Stimulated activated CD4-positive, alpha-beta T cell treated with anti-CD3 and anti-CD28 coated beads, Interleukin-1b, Interleukin-23, amount 100 ng/mL, for 24 hours (primary cell): ENCODE results near the gene ROR1.

Source experiments
- DNase-seq, 4 experiments: peaks; one replicate each; pipeline ENCODE4 v3.0.0-alpha.2; 2020; ENCODE audit warnings: low read depth in 4 of 4, low spot score in 1 of 4

Gene ROR1

DNA sequence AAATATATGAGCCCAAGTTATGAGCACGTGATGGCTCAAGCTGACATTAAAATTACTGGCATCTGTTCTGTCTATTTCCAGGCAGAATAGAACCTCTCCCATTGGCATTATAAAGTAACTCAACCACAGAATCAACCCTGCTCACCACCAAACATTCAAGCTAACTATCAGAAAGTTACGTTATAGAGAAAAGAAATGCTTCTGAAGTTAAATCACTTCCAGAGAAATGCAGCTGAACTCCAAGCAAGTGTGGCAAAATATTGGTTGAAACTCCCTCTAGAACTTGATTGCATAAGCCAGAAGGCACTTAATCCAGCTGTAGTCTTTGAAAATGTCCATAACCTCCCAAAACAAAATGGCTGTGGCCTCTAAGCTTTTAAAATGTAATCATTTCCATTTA, 393.4 kb downstream of the ROR1 start:
- no peak for DNase-seq

GRCh38 chr1:64171246-64171645, 397.4 kb downstream of the ROR1 start:
- no peak for DNase-seq

DNA sequence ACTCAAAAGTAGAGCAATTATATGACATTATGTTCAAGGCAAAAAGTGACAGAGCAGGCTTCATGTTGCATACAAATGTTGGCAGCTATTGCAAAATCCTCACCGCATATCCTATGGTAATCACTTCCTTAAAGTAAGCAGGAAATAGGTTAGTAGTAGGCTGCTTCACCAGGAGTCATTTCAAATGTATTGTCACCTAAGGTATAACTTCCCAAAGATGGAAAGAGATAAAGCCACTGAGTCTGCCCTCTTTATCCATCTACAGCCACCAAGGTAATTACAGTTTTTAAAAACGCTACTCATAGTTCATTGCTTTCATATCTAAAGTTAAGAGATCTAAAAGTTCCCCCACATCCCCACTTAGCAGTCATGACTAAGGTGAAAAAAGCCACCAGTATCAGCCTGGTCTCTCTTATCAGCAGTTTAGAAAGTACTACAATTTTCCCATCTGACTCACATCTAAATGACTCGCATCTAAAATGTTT, 398.0 kb downstream of the ROR1 start:
- DNase-seq = no peak

- DNase-seq = no peak
Measured at GRCh38 chr1:64172458-64172983, 398.7 kb downstream of the ROR1 start.

GRCh38 chr1:64173336-64173940, 399.6 kb downstream of the ROR1 start:
- DNase-seq = no peak

DNA sequence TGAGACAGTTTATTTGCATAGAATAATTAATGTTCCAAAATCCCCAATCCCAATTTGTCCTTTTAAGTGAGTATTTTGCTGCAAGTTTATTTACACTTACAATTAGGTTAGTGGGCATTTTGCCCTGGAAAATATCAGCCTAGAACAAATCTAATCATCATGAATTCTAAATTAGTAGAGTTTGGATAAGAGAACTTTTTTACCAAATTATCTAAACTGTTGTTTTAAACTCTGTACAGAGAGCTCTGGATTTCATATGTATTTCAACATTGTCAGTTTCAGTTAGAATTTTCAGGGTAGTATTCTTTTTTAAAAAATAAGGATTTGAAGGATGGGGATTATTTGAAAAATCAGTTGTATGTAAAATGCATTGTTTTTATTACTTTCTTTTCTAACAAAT, 401.8 kb downstream of the ROR1 start:
- no peak for DNase-seq

DNA sequence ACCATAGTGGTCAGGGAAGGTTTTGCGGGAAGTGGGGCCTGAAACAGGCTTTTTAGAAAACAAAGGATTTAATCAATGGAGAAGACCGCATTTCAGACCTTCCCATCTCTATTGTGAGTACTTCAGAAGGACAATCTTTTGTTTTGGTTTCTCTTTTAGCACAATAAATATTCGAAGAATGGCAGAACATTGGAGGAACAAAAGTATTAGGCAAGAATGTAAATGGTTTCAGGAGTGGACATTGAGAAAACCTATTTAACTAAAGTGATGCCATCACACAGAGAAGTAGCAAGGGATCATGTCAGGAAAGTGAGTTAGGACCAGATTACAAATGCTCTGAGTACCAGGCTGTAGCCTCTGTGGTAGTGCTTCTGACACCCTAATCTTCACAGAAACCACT, 402.8 kb downstream of the ROR1 start:
- DNase-seq = no peak

DNA sequence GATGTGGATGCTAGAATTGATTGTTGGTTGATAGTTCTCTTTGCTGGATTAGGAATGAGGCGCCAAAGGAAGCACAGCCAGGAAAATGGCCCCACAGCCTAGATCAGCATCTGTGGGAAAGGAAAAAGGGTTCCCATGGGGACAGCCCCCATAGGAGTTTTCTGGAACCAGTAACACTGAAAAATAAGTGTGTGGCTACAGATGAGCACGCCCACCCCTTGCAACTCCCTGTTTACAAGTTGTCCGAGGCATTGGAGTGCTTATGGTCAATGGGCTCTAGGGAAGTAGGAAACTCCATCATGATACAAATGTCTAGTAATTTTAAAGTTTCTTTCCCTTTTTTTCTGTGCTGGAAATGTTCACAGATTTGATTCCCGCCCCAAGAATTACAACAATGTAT, 405.8 kb downstream of the ROR1 start:
- DNase-seq = no peak

GRCh38 chr1:64182207-64182606, 408.4 kb downstream of the ROR1 start:
- DNase-seq = no peak

DNA sequence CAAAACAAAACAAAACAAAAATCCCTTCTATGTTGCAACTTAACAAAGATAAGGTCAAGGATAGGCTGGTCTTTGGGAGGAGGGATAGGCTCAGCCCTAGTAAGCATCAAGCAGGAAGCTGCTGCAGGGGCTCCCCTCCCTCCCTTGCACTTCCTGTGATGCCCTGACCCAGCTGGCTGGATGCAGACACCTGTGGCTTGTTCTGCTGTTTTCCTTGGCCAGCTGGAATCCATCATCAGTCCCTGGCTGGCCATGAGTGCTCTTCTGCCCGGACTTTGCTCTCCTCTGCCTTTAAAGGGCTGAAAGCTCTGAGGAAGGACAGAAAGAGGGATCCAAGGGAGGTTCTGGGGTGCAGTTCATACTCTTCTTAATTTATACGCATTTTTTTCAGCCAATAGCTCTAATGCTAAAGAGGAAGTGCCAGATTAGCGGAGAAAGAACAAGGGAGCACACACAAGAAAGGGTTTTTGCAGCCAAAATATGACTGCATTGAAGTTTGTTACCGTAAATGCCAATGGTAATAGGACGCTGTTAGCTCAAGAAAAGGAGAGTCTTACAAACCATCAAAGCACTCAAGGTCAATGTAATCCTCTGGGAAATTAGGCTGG, 409.7 kb downstream of the ROR1 start:
- no peak for DNase-seq

DNA sequence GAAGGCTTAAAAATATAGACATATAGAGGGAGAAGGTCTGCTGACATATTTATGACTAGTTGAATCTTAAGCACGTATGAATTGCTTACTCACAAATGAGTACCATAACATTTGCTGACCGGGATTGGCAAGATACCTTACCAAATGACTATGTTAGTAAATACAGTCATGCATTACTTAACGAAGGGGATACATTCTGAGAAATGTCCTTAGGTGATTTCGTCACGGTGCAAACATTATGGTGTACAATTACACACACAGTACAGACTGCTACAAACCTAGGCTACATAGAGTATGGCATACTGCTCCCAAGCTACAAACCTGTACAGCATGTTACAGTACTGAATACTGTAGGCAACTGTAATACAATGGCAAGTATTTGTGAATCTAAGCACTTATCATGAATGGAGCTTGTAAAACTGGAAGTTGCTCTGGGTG, 410.2 kb downstream of the ROR1 start:
- no peak for DNase-seq

DNA sequence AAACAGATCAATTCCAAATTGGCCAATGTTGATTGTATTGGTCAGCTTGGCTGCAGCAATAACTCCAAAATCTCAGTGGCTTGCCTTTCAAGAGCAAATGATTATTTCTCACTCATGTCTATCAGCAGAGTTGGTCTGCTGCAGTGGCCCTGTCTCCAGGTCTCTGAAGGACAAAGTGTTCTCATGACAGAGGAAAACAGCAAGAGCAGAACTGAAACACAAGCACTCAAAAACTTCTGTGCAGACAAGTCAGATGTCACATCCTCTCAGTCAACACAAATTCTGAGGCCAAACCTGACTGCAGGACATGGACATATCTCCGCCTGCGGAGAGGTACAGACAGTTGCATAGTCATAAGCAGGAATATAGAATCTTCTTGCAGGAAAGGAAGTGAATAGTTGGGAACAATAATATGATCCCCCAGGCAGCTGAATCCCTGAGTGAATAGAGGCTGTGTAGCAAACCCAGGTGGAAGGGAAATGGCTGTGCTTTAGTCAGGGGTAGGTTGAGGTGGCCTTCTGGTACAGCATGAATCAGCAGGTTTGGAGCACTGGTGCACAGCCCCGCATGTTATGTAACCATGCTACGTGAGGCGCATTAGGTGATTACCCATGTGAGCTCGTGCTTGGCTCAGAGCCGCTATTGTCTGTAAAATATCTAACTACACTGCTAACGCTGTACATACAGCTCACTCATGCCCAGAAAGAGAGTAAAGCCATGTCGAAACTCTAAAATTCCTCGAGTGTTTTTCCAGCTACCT, 412.5 kb downstream of the ROR1 start:
- DNase-seq = no peak

GRCh38 chr1:64186898-64187280, 413.1 kb downstream of the ROR1 start:
- no peak for DNase-seq

GRCh38 chr1:64187646-64188045, 413.8 kb downstream of the ROR1 start:
- DNase-seq = no peak

- DNase-seq = no peak
Measured at GRCh38 chr1:64192290-64192689, 418.5 kb downstream of the ROR1 start.

DNA sequence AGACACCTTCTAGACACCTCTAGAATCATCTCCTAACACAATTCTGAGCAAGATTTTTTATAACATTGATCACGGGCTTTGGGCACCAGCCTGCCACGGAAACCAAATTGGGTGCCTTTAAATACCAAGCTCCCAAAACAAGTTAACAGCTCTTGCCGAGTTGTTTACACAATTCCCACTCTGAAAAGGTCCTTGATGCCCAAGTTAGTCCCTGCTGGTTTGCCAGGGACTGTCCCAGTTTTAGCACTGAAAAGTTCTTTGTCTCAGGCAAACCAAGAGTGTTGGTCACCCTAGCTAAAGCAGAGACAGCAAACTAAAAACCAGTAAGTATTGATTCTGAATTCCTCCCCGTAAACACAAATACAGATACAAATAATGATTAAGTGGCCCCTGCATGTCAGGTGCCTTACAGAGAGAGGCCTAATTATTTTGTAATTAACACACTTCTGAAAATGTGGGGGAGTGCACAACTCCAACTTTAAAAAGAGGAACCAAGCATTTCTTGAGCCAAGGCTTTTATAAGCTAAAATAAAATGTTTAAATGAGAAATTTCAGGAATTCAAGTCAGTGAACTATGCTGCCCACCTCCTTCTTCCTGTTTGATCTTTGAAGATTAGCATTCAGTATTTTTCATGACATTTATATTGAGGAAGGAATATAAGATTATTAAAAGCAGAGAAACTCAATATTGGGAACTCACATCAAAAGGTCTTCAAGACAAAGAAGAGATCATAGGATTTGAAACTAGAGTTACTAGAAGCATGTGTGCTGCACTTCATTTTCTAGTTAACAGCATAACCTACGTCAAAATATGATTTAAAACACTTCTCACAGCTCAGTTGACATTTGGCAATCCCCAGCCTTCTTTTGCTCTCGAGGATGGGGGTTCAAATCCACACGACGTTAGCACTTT, 420.6 kb downstream of the ROR1 start:
- DNase-seq = no peak

DNA sequence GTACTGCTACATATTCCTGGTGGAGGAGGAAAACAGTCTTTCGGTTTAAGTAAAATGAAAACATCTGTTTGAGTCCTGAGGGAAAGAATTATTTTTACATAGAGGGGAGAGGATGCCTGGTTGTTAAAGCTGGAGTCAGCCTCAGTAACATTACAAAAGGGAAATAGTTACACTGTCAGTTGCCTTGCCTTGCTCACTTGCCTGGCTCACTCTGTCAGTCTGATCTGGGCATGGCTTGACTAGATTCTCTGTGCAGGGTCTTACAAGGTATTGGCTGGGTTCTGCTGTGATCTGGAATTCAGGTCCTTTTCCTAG, 421.2 kb downstream of the ROR1 start:
- no peak for DNase-seq

- DNase-seq = no peak
Measured at GRCh38 chr1:64196074-64196870, 422.5 kb downstream of the ROR1 start.

DNA sequence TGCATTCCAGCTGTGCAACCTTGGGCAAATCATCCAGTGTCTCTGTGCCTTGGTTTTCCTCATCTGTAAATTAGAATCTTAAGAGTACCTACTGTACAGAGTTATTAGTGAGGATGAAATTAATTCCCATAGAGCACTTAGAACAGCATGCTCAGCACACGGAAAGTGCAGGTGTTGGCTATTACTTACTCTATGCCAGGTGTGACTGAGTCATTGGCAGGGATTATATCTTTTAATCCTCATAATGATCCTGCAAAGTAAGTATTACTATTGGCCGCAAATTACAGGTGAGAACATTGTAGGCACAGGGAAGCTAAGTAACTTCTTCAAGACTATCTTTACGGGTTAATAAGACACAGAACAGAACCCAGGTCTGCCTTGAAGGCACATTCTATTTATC, 423.3 kb downstream of the ROR1 start:
- DNase-seq = no peak

GRCh38 chr1:64199154-64199553, 425.3 kb downstream of the ROR1 start:
- DNase-seq = no peak

DNA sequence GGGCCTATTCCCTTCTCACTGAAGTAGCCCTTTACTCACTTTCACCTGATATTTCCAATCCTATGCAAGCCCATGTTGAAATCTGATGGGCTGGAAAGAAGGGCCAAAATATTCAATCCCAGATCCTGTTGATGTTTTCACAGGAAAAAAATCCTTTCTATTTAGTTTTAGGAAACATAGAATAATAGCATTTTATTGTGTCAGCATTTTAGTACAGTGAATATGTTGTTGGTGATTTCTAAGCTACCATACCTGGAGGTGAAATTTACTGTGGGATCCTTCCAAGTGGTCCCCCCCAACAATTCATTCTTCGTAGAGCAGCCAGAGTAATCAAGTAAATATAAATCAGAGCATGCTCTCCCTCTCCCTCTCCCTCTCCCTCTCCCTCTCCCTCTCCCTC, 426.2 kb downstream of the ROR1 start:
- DNase-seq = no peak
